Erythroblast (primary cell): ENCODE results near the gene HLCS.

Experiments used
- GATA1 ChIP-seq: IDR thresholded peaks from 2 replicates; pipeline ENCODE4 v1.6.1; 2011; ENCODE audit warnings: low read depth, mild to moderate bottlenecking, control low read depth, low read length, moderate library complexity
- POLR2A ChIP-seq: IDR thresholded peaks from 2 replicates; pipeline ENCODE4 v1.6.1; 2011; ENCODE audit warnings: mild to moderate bottlenecking, low read length

DNA sequence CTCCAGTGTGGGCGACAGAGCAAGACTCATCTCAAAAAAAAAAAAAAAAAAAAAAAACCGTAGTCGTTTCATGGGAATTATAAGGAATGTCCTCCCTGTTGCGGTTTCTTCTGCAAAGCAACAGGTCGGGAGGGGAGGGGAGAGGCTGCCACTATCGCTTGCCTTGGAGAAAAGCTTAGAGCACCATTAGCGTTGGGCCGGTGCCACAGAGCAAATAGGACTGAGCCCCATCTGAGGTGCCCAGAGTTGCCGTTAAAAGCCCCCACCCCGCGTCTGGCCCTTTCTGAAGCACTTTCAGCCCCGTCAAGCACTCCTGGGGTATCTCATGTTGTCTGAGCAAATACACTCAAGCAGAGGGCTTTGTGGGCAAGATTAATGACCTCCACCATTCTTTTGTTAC, 42.3 kb upstream of the HLCS start:
- TF ChIP-seq POLR2A = no peak
- no peak for TF ChIP-seq GATA1
